GM18873 (cell line): ENCODE data around the gene C2orf69.
A peak's percentile ranks its signal among the peaks of the same experiment; 100 is the strongest.

Source experiments
- ATAC-seq: cut with Tn5 transposase; IDR thresholded peaks from one replicate; pipeline ENCODE4 v1.9.1; 2021; ENCODE audit warnings: mild to moderate bottlenecking, moderate library complexity, moderate number of reproducible peaks; ENCODE audit not compliant: unreplicated experiment, low FRiP score

C2orf69 gene

DNA sequence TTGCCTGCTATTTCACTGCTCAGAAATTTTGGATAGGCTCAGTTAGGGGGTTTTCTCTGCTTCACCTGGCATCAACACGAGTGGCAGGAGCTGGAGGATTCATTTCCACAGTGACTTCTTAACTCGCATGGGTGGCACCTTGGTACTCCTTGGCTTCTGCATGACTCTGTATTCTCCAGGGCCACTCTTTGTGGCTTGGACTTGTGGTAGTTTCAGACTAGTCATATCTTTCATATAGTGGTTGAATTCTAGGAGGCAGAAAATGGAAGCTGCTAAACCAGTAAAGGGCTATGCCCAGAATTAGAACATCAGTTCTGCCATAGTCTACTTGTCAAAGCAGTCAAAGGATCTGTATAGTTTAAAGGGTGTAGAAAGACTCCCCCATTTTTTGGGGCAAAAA lies 51.1 kb downstream of the C2orf69 start:
- peak; percentile 52 for ATAC-seq

- no peak for ATAC-seq
Measured at GRCh38 chr2:199966405-199966804, 55.3 kb downstream of the C2orf69 start.

GRCh38 chr2:199966976-199967375 lies 55.9 kb downstream of the C2orf69 start:
- ATAC-seq, result no peak

DNA sequence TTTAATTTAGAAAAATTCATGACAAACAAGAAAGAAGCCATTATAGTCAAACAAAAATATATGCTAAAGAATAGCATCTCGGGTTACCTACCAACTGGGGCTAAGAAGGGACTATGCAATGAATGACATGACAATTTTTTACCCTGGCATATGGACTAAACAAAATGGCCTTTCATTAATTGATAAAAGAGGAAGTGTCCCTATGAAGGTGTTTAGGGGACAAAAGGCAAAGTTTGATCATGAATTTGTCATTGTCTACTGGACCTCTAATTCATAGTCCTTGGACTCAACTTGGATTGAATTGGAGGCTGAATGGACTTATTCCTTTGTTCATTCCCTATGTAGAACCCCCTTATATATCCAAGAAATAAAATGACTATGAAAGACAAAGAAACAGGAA lies 57.0 kb downstream of the C2orf69 start:
- ATAC-seq, result no peak

GRCh38 chr2:199972088-199972626 lies 61.1 kb downstream of the C2orf69 start:
- ATAC-seq, result no peak

- no peak for ATAC-seq
Measured at GRCh38 chr2:199973703-199974102, 62.6 kb downstream of the C2orf69 start.

DNA sequence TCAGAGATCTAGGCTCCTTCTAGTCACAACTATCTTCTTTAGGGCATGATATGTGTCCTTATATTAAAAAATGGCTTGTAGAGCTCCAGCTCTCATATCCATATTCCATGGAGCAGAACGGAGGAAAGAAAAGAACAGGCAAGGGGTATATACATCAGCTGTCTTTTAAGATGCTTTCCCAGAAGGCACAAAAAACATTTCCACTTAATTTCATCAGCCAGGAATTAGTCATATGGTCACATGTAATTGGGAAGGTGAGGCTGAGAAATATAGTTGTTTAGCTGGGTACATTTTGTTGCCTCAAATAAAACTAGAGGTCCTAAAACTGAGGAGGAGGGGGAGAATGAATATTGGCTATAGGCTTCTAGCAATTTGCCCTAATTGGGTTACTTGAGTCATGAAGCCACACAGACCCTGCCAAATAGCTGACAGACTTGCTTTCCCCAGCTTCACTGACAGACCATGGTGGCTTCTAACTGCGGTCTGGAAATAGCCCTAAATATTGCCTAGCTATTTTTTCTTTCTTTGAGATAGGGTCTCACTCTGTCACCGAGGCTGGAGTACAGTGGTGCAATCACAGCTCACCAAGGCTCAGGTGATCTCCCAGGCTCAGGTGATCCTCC lies 64.3 kb downstream of the C2orf69 start:
- ATAC-seq, result no peak
